CD4-positive, alpha-beta T cell (primary cell): ENCODE measurements around the gene CNOT10. TPM values are rescaled to one million over a fixed set of nuclear protein-coding genes. Genes with fewer than 3 reads are reported as not detected.
A peak's percentile ranks its signal among the peaks of the same experiment; 100 is the strongest.
"Not testable (repeated sequence)": the region's sequence is repeated elsewhere in the genome, so short reads cannot be mapped to it uniquely, and the experiment has no call there.

ENCODE experiments used
- ATAC-seq: fragments of 200-7000 bp; cut with Tn5 transposase; one replicate; pipeline ENCODE4 v1.10.0; 2022; ENCODE audit warnings: mild to moderate bottlenecking; ENCODE audit not compliant: poor library complexity
- CTCF ChIA-PET: fragments of 350-600 bp; sonication (Branson Sonifier 250); formaldehyde crosslinking; loops from one replicate; lab custom pipeline; 2021; ENCODE audit warnings: antibody characterized with exemption, inconsistent platforms; lab: Charles Lee
- POLR2A ChIA-PET: fragments of 350-600 bp; sonication (Branson Sonifier 250); formaldehyde crosslinking; loops from one replicate; lab custom pipeline; 2021; ENCODE audit warnings: antibody characterized with exemption, inconsistent platforms; lab: Charles Lee
- DNase-seq, 14 experiments: peaks; one replicate each; pipeline ENCODE4 v3.0.0-alpha.2; 2013 to 2020; ENCODE audit warnings: mixed read lengths in 2 of 14
- H3K27ac ChIP-seq, 2 donors: one replicate each; pipeline versions ENCODE4 v1.5.1 to v1.7.0; 2013; ENCODE audit warnings: low read length in 2 of 2, low read depth in 1 of 2, mild to moderate bottlenecking in 1 of 2
- H3K27me3 ChIP-seq, 2 experiments: 1 replicate in 1 of 2; 2 replicates in 1 of 2; pipeline versions ENCODE4 v1.6.1 to v1.7.0; 2013; ENCODE audit warnings: low read length in 2 of 2, control low read depth in 1 of 2, mild to moderate bottlenecking in 1 of 2, moderate library complexity in 1 of 2; ENCODE audit not compliant: insufficient read depth in 2 of 2, control insufficient read depth in 1 of 2
- H3K36me3 ChIP-seq: one replicate; pipeline ENCODE4 v1.6.1; 2013; ENCODE audit warnings: low read length, control low read depth; ENCODE audit not compliant: insufficient read depth
- H3K4me1 ChIP-seq: one replicate; pipeline ENCODE4 v1.6.1; 2013; ENCODE audit warnings: low read length, control low read depth; ENCODE audit not compliant: insufficient read depth
- H3K4me3 ChIP-seq: one replicate; pipeline ENCODE4 v1.5.1; 2013; ENCODE audit warnings: mild to moderate bottlenecking, low read length, moderate library complexity
- H3K9me3 ChIP-seq, 2 experiments: 1 replicate in 1 of 2; 2 replicates in 1 of 2; pipeline versions ENCODE4 v1.6.1 to v1.7.0; 2013; ENCODE audit warnings: low read length in 2 of 2, mild to moderate bottlenecking in 2 of 2, control low read depth in 1 of 2, moderate library complexity in 1 of 2; ENCODE audit not compliant: control insufficient read depth in 1 of 2, insufficient read depth in 1 of 2
- H3K27ac Mint-ChIP-seq: one replicate; pipeline ENCODE4 v1.8.0; 2020; ENCODE audit warnings: mixed read lengths
- H3K27me3 Mint-ChIP-seq: one replicate; pipeline ENCODE4 v1.8.0; 2021; ENCODE audit warnings: mixed read lengths
- H3K36me3 Mint-ChIP-seq: one replicate; pipeline ENCODE4 v1.8.0; 2021; ENCODE audit warnings: low read depth, mixed read lengths
- H3K4me1 Mint-ChIP-seq: one replicate; pipeline ENCODE4 v1.8.0; 2021; ENCODE audit warnings: low read depth, mixed read lengths
- H3K4me3 Mint-ChIP-seq: one replicate; pipeline ENCODE4 v1.8.0; 2020; ENCODE audit warnings: mild to moderate bottlenecking, mixed read lengths
- H3K9me3 Mint-ChIP-seq: one replicate; pipeline ENCODE4 v1.8.0; 2020; ENCODE audit warnings: mixed read lengths
- intact Hi-C, 2 experiments: fragments of 100-400 bp; cut with DNase I in 1 of 2; cut with micrococcal nuclease in 1 of 2; formaldehyde crosslinking; loops; one replicate each; pipeline versions ENCODE4 v1.15.1 to v1.9.0; 2023 to 2025; cut with DNase I, micrococcal nuclease
- total RNA-seq, 174 experiments: library from RNA in 2 of 174; stranded (reverse) in 2 of 174; gene quantifications; one replicate each; pipeline ENCODE4 v1.2.3 and lab custom pipeline; 2021 to 2026
- TF ChIP-seq, protein P1 (sequence below): fragments of 200-600 bp; IDR thresholded peaks from one replicate; pipeline ENCODE4 v1.8.0; 2022; ENCODE audit warnings: antibody characterized with exemption, mild to moderate bottlenecking

CNOT10 gene
- total RNA-seq, 2 experiments from 2014 or later = 31.3 to 42.0 TPM

DNA sequence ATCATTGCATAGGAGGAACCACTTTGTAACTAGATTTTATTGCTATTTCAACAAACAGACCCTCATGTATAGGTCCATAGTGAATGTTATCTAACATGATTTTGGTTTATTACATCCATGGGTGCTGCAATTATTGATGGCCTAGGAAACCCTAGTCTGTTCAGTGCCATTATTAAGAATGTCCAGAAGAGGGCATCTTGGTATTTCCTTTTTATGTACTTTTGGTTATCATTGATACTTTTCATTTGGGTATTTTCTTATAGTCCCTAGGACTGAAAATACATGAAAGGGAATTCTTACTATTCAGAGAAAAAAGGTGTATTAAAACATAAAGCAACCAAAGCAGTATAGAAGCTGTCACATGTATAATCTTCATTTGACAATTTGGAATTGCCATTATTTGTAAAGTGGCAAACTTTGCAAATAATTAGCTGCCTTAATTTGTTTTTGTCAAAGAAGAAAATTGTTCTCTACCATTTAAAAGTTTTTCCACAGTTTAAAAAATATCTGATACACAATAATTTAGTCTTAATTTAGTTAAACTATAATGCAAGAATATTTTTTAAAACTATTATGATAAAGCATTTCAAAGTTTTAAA is 48.7 kb downstream of the CNOT10 start:
- no peak overlapping the region for H3K4me3 Mint-ChIP-seq
- ATAC-seq = no peak
- H3K4me1 Mint-ChIP-seq = no peaks in the 10 kb centered on the region
- ChIA-PET POLR2A (no interaction called here), CTCF (interaction anchor here (0.6 kb wide), 1 partner anchor 176 kb away, joined by 4 read pairs; no protein-coding TSS in a partner anchor)
- no peaks in the 10 kb centered on the region for H3K27me3 ChIP-seq
- H3K27ac Mint-ChIP-seq = no peak overlapping the region
- DNase-seq = peak in 3 of 14 experiments; percentile 34 to 40 (median 39)
- H3K27ac ChIP-seq = no peak overlapping the region
- H3K9me3 Mint-ChIP-seq = no peaks in the 10 kb centered on the region
- intact Hi-C loops = loop anchor here (2.0 to 10.0 kb wide), 4 partner anchors 171 to 641 kb away; no protein-coding TSS in a partner anchor
- no peaks in the 10 kb centered on the region for H3K9me3 ChIP-seq
- H3K36me3 Mint-ChIP-seq = peaks cover 59% of the 10 kb centered on the region
- no peak overlapping the region for H3K4me3 ChIP-seq
- no peaks in the 10 kb centered on the region for H3K4me1 ChIP-seq
- TF ChIP-seq, protein P1, sequence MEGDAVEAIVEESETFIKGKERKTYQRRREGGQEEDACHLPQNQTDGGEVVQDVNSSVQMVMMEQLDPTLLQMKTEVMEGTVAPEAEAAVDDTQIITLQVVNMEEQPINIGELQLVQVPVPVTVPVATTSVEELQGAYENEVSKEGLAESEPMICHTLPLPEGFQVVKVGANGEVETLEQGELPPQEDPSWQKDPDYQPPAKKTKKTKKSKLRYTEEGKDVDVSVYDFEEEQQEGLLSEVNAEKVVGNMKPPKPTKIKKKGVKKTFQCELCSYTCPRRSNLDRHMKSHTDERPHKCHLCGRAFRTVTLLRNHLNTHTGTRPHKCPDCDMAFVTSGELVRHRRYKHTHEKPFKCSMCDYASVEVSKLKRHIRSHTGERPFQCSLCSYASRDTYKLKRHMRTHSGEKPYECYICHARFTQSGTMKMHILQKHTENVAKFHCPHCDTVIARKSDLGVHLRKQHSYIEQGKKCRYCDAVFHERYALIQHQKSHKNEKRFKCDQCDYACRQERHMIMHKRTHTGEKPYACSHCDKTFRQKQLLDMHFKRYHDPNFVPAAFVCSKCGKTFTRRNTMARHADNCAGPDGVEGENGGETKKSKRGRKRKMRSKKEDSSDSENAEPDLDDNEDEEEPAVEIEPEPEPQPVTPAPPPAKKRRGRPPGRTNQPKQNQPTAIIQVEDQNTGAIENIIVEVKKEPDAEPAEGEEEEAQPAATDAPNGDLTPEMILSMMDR = peak; percentile 47
- H3K36me3 ChIP-seq = peaks cover 27% of the 10 kb centered on the region
- no peaks in the 10 kb centered on the region for H3K27me3 Mint-ChIP-seq

DNA sequence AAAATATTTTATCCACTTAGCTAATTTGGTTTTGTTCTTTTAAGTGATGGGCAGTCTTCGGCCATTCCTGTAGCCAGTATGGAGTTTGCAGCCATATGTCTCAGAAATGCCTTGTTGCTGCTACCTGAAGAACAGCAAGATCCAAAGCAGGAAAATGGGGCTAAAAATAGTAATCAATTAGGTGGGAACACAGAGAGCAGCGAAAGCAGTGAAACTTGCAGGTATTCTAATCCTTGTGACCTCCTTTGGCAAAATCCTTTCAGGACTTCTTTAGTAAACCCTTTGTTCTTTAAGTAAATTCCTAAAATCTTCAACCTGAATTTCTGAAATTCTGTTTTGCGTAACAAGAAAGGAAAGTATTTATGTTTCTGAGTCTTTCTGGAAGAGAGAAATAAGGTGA is 49.8 kb downstream of the CNOT10 start:
- CTCF ChIA-PET = no interaction called here
- Histone ChIP-seq H3K27me3 (no peaks in the 10 kb centered on the region), H3K27ac (no peak overlapping the region), H3K4me3 (no peak overlapping the region), H3K4me1 (no peaks in the 10 kb centered on the region), H3K9me3 (no peaks in the 10 kb centered on the region), H3K36me3 (peaks cover 22% of the 10 kb centered on the region)
- Mint-ChIP-seq H3K27ac (no peak overlapping the region), H3K27me3 (no peaks in the 10 kb centered on the region), H3K4me3 (no peak overlapping the region), H3K9me3 (no peaks in the 10 kb centered on the region), H3K36me3 (peaks cover 60% of the 10 kb centered on the region), H3K4me1 (no peaks in the 10 kb centered on the region)
- DNase-seq (no peak), ATAC-seq (no peak)
- TF ChIP-seq, protein P1 = no peak
- intact Hi-C loops = loop anchor here in 1 of 2 experiments (10.0 kb wide), 3 partner anchors 170 to 640 kb away; no protein-coding TSS in a partner anchor
- POLR2A ChIA-PET = no interaction called here

- intact Hi-C loops, H3K27me3 Mint-ChIP-seq, H3K4me1 ChIP-seq, ATAC-seq, DNase-seq, H3K27ac Mint-ChIP-seq, H3K9me3 Mint-ChIP-seq, H3K4me3 ChIP-seq, H3K4me1 Mint-ChIP-seq, H3K9me3 ChIP-seq, H3K27me3 ChIP-seq, H3K27ac ChIP-seq, H3K4me3 Mint-ChIP-seq, POLR2A ChIA-PET: not testable (repeated sequence)
- CTCF ChIA-PET = interaction anchor here (0.6 to 1.2 kb wide), 2 partner anchors 234 to 797 kb away, joined by 3 to 5 read pairs; no protein-coding TSS in a partner anchor
- peaks cover 53% of the 10 kb centered on the region for H3K36me3 Mint-ChIP-seq
- peaks cover 12% of the 10 kb centered on the region for H3K36me3 ChIP-seq
Measured at GRCh38 chr3:32743470-32743869, 58.5 kb downstream of the CNOT10 start.
